C4-2B (cell line): ENCODE measurements around the gene ABRACL.
"Not testable (repeated sequence)": the region's sequence is repeated elsewhere in the genome, so short reads cannot be mapped to it uniquely, and the experiment has no call there.

ENCODE experiments used
- CTCF ChIP-seq: fragments of 450-650 bp; conservative IDR thresholded peaks from 2 replicates; pipeline ENCODE4 v1.5.1; 2017; ENCODE audit warnings: mild to moderate bottlenecking
- ZFX ChIP-seq: fragments of 450-650 bp; IDR thresholded peaks from 2 replicates; pipeline ENCODE4 v1.6.1; 2017

GRCh38 chr6:139048912-139049311 lies 20.4 kb downstream of the ABRACL start:
- not testable (repeated sequence) for TF ChIP-seq CTCF, ZFX
